HepG2 (cell line): ENCODE data around the gene ASGR1. TPM values are rescaled to one million over a fixed set of nuclear protein-coding genes. Genes with fewer than 3 reads are reported as not detected.

Experiments used
- CEBPZ ChIP-seq: IDR thresholded peaks from 2 replicates; pipeline ENCODE4 v1.6.1; 2012; ENCODE audit warnings: low read length, improper control_type of control experiment
- CREB3 ChIP-seq: sonication (generic); formaldehyde crosslinking; IDR thresholded peaks from 2 replicates; pipeline ENCODE4 v1.5.0; 2020; ENCODE audit warnings: missing genetic modification reagents
- DRAP1 ChIP-seq: IDR thresholded peaks from 2 replicates; pipeline ENCODE4 v1.6.1; 2016; ENCODE audit warnings: missing genetic modification reagents, missing compliant biosample characterization
- GMEB2 ChIP-seq: IDR thresholded peaks from 2 replicates; pipeline ENCODE4 v1.6.1; 2016; ENCODE audit warnings: missing biosample characterization, missing genetic modification reagents, low read depth
- HMG20B ChIP-seq: conservative IDR thresholded peaks from 2 replicates; pipeline ENCODE4 v1.6.1; 2016; ENCODE audit warnings: missing genetic modification reagents, missing compliant biosample characterization
- KMT2A ChIP-seq: sonication (generic); formaldehyde crosslinking; IDR thresholded peaks from 2 replicates; pipeline ENCODE4 v1.4.0; 2020; ENCODE audit warnings: missing genetic modification reagents
- NAIF1 ChIP-seq: sonication (generic); formaldehyde crosslinking; IDR thresholded peaks from 2 replicates; pipeline ENCODE4 v1.5.0; 2020; ENCODE audit warnings: mild to moderate bottlenecking, missing genetic modification reagents, borderline replicate concordance
- NFATC3 ChIP-seq: sonication (generic); formaldehyde crosslinking; IDR thresholded peaks from 2 replicates; pipeline ENCODE4 v1.5.1; 2020; ENCODE audit warnings: mild to moderate bottlenecking, missing genetic modification reagents
- PAX8 ChIP-seq: sonication (generic); formaldehyde crosslinking; IDR thresholded peaks from 2 replicates; pipeline ENCODE4 v1.8.0; 2022; ENCODE audit warnings: mild to moderate bottlenecking, missing genetic modification reagents, borderline replicate concordance
- PRPF4 ChIP-seq: fragments of 200-400 bp; formaldehyde crosslinking; IDR thresholded peaks from 2 replicates; pipeline ENCODE4 v1.6.1; 2016; ENCODE audit warnings: low read length, low read depth; ENCODE audit not compliant: poor library complexity, severe bottlenecking
- RBAK ChIP-seq: sonication (generic); formaldehyde crosslinking; IDR thresholded peaks from 2 replicates; pipeline ENCODE4 v1.5.1; 2020; ENCODE audit warnings: mild to moderate bottlenecking, missing genetic modification reagents
- SATB2 ChIP-seq: sonication (generic); formaldehyde crosslinking; IDR thresholded peaks from 2 replicates; pipeline ENCODE4 v1.5.0; 2020; ENCODE audit warnings: missing genetic modification reagents
- ZBTB25 ChIP-seq: IDR thresholded peaks from 2 replicates; pipeline ENCODE4 v1.6.1; 2018; ENCODE audit warnings: missing genetic modification reagents
- ZBTB33 ChIP-seq: sonication (generic); formaldehyde crosslinking; IDR thresholded peaks from 2 replicates; pipeline ENCODE4 v1.4.0; 2020; ENCODE audit warnings: missing genetic modification reagents
- ZFYVE20 ChIP-seq: sonication (generic); formaldehyde crosslinking; IDR thresholded peaks from 2 replicates; pipeline ENCODE4 v1.8.0; 2023; ENCODE audit warnings: low read depth, mild to moderate bottlenecking, moderate library complexity, missing genetic modification reagents, borderline replicate concordance
- ZNF296 ChIP-seq: sonication (generic); formaldehyde crosslinking; conservative IDR thresholded peaks from 2 replicates; pipeline ENCODE4 v1.5.0; 2020; ENCODE audit warnings: mild to moderate bottlenecking, missing genetic modification reagents
- ZNF512 ChIP-seq: sonication (generic); formaldehyde crosslinking; IDR thresholded peaks from 2 replicates; pipeline ENCODE4 v1.4.0; 2020; ENCODE audit warnings: mild to moderate bottlenecking, missing genetic modification reagents
- polyA plus RNA-seq, 8 experiments: library from polyadenylated mRNA; depleted of rRNA in 3 of 8; stranded (reverse) in 7 of 8; unstranded in 1 of 8; fragments of >200 nt; fragmentation: Illumina TruSeq in 4 of 8; extraction: Trizol in 4 of 8; gene quantifications; 2 replicates each; pipeline versions ENCODE4 v1.2.1 to v1.2.3, GENCODE V29; 2011 to 2016; ENCODE audit warnings: low read depth in 4 of 8, missing spikeins in 1 of 8, mixed read lengths in 1 of 8; ENCODE audit not compliant: insufficient read depth in 1 of 8
- total RNA-seq, 5 experiments: library from RNA; depleted of rRNA; stranded (reverse); fragments of >200 nt; fragmentation: Illumina TruSeq; extraction: Trizol; gene quantifications; 2 replicates each; pipeline ENCODE4 v1.2.3, GENCODE V29; 2016; ENCODE audit warnings: low read depth in 1 of 5

The ASGR1 gene
- total and polyA plus RNA-seq, 2 of the 13 experiments (the other 11 are each of a cell fraction or from before 2014, with no cell fraction given), result 353 to 796 TPM

GRCh38 chr17:7156342-7156940, 22.7 kb downstream of the ASGR1 start (continued):
- TF ChIP-seq ZBTB33 (CRISPR knock-in tag) (peak; percentile 88), PAX8 (peak; percentile 76; the same call in 1 of the 2 replicates), SATB2 (CRISPR knock-in tag) (0 out of 2 replicates have a peak, but pooled peaks have one; percentile 78), ZNF296 (CRISPR knock-in tag) (peak; percentile 90), ZBTB25 (CRISPR knock-in tag) (peak; percentile 88), KMT2A (peak; percentile 39; the same call in 1 of the 2 replicates), CREB3 (CRISPR knock-in tag) (no peak), DRAP1 (CRISPR knock-in tag) (peak; percentile 35; the same call in 1 of the 2 replicates), NFATC3 (CRISPR knock-in tag) (peak; percentile 46; the same call in 1 of the 2 replicates), NAIF1 (CRISPR knock-in tag) (peak; percentile 40; the same call in 1 of the 2 replicates), RBAK (CRISPR knock-in tag) (0 out of 2 replicates have a peak, but pooled peaks have one; percentile 45), ZNF512 (CRISPR knock-in tag) (no peak), HMG20B (CRISPR knock-in tag) (0 out of 2 replicates have a peak, but pooled peaks have one; percentile 55), CEBPZ (no peak), ZFYVE20 (peak; percentile 73; the same call in 1 of the 2 replicates), PRPF4 (no peak), GMEB2 (CRISPR knock-in tag) (no peak)
